Astrocyte of the cerebellum (primary cell): ENCODE data around the gene TMEM163.

Experiments
- DNase-seq: peaks from one replicate; pipeline ENCODE4 v3.0.0-alpha.2; 2011; ENCODE audit warnings: low read depth
- H3K4me3 ChIP-seq: 2 replicates; pipeline ENCODE4 v1.5.1; 2011; ENCODE audit warnings: mild to moderate bottlenecking, low read depth, low read length, moderate library complexity
- CTCF ChIP-seq: IDR thresholded peaks from 2 replicates; pipeline ENCODE4 v1.5.1; 2012; ENCODE audit warnings: low read length, low read depth, moderate library complexity, mild to moderate bottlenecking; ENCODE audit errors: missing control alignments
- in situ Hi-C: cut with HindIII; loops from 2 replicates; pipeline ENCODE4 v1.10.0; 2017; ENCODE audit warnings: low sequenced_read_pairs

The TMEM163 gene

GRCh38 chr2:134703426-134703825 is 15.4 kb downstream of the TMEM163 start:
- TF ChIP-seq CTCF, result no peak
- DNase-seq, result no peak
- no peak overlapping the region for H3K4me3 ChIP-seq
- in situ Hi-C loops, result no loop called here

- DNase-seq, result no peak
- no peak overlapping the region for H3K4me3 ChIP-seq
- no peak for TF ChIP-seq CTCF
- in situ Hi-C loops, result no loop called here
Measured at GRCh38 chr2:134700730-134701129, 18.1 kb downstream of the TMEM163 start.

GRCh38 chr2:134694411-134694810 is 24.4 kb downstream of the TMEM163 start:
- no peak overlapping the region for H3K4me3 ChIP-seq
- in situ Hi-C loops, result no loop called here
- DNase-seq, result no peak
- no peak for TF ChIP-seq CTCF

GRCh38 chr2:134693359-134694330 is 25.2 kb downstream of the TMEM163 start:
- no peak for TF ChIP-seq CTCF
- DNase-seq, result no peak
- in situ Hi-C loops, result no loop called here
- H3K4me3 ChIP-seq, result no peak overlapping the region

- DNase-seq, result no peak
- in situ Hi-C loops, result no loop called here
- no peak for TF ChIP-seq CTCF
- H3K4me3 ChIP-seq, result no peak overlapping the region
Measured at GRCh38 chr2:134692499-134692898, 26.3 kb downstream of the TMEM163 start.

- in situ Hi-C loops, result no loop called here
- H3K4me3 ChIP-seq, result no peak overlapping the region
- no peak for DNase-seq
- no peak for TF ChIP-seq CTCF
Measured at GRCh38 chr2:134690629-134691215, 28.1 kb downstream of the TMEM163 start.
